KMS-11 (cell line): ENCODE results near the gene DISP3.

Experiments
- H2AFZ ChIP-seq: fragments of 200-600 bp; sonication (generic); 2 replicates; pipeline ENCODE4 v1.6.1; 2016; ENCODE audit warnings: antibody characterized with exemption, mixed run types, low read depth
- H3K27ac ChIP-seq: fragments of 200-600 bp; sonication (generic); 2 replicates; pipeline ENCODE4 v1.6.1; 2016; ENCODE audit warnings: mild to moderate bottlenecking, mixed run types
- H3K27me3 ChIP-seq: fragments of 200-600 bp; sonication (generic); 2 replicates; pipeline ENCODE4 v1.6.1; 2017; ENCODE audit warnings: mild to moderate bottlenecking, low read depth, mixed run types, moderate library complexity; ENCODE audit not compliant: insufficient read depth
- H3K36me3 ChIP-seq: fragments of 200-600 bp; sonication (generic); 2 replicates; pipeline ENCODE4 v1.6.1; 2017; ENCODE audit warnings: mild to moderate bottlenecking, mixed run types; ENCODE audit not compliant: insufficient read depth
- H3K4me1 ChIP-seq: fragments of 200-600 bp; sonication (generic); 2 replicates; pipeline ENCODE4 v1.6.1; 2016; ENCODE audit warnings: mild to moderate bottlenecking, low read depth, mixed run types; ENCODE audit not compliant: poor library complexity, severe bottlenecking
- H3K4me2 ChIP-seq: fragments of 200-600 bp; sonication (generic); 2 replicates; pipeline ENCODE4 v1.7.0; 2016; ENCODE audit warnings: mild to moderate bottlenecking, mixed run types
- H3K4me3 ChIP-seq: fragments of 200-600 bp; sonication (generic); IDR thresholded peaks from 2 replicates; pipeline ENCODE4 v1.6.1; 2017; ENCODE audit warnings: low read depth, low read length, mixed read lengths; ENCODE audit not compliant: insufficient read depth
- H3K79me2 ChIP-seq: fragments of 200-600 bp; sonication (generic); 2 replicates; pipeline ENCODE4 v1.6.1; 2016; ENCODE audit warnings: low read depth, mixed run types; ENCODE audit not compliant: insufficient read depth
- H3K9ac ChIP-seq: fragments of 200-600 bp; sonication (generic); 2 replicates; pipeline ENCODE4 v1.6.1; 2016; ENCODE audit warnings: mild to moderate bottlenecking, mixed run types
- H4K20me1 ChIP-seq: fragments of 200-600 bp; sonication (generic); 2 replicates; pipeline ENCODE4 v1.6.1; 2016; ENCODE audit warnings: mild to moderate bottlenecking, mixed run types; ENCODE audit not compliant: insufficient read depth
- CTCF ChIP-seq: fragments of 200-600 bp; sonication (generic); conservative IDR thresholded peaks from 2 replicates; pipeline ENCODE4 v1.6.1; 2017; ENCODE audit warnings: low read depth, mild to moderate bottlenecking, antibody characterized with exemption, low read length, moderate library complexity, mixed read lengths

The DISP3 gene

GRCh38 chr1:11486231-11487009 lies 7.5 kb downstream of the DISP3 start:
- Histone ChIP-seq H3K79me2 (no peaks in the 10 kb centered on the region), H2AFZ (no peak overlapping the region), H3K27me3 (no peaks in the 10 kb centered on the region), H3K4me2 (no peak overlapping the region), H3K4me3 (no peak overlapping the region), H3K9ac (no peak overlapping the region), H4K20me1 (no peaks in the 10 kb centered on the region), H3K36me3 (no peaks in the 10 kb centered on the region), H3K4me1 (no peaks in the 10 kb centered on the region), H3K27ac (no peak overlapping the region)
- TF ChIP-seq CTCF = no peak

DNA sequence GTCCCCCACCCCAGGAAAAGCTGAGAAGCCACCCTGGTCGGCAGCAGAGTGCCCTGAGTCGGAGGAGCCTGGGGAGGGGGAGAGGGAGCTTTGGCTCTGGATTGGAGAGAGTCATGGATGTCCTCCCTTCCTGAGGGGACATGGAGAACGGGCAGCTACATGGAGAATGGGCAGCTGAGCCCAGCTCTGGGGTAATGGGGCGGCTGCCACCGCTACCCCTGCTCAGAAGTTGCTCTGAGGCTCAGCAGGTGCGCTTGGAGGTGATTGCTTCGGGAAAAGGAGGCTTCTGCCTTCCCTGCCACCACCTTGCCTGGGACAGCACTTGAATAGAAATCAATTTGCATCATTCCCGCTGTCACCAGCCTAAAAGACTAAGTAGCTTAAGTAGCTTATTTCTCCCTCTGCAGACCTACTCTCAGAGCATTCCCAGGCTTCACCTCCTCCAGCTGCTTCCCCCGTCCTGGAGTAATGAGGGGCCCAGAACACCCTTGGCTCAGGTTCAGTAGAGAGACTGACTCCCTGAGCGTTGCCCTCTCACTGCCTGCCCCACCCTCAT lies 8.3 kb downstream of the DISP3 start:
- Histone ChIP-seq H2AFZ (no peak overlapping the region), H3K4me2 (no peak overlapping the region), H3K79me2 (no peaks in the 10 kb centered on the region), H3K27me3 (no peaks in the 10 kb centered on the region), H3K4me1 (no peaks in the 10 kb centered on the region), H3K9ac (no peak overlapping the region), H3K27ac (no peak overlapping the region), H4K20me1 (no peaks in the 10 kb centered on the region), H3K36me3 (no peaks in the 10 kb centered on the region), H3K4me3 (no peak overlapping the region)
- no peak for TF ChIP-seq CTCF

- Histone ChIP-seq H2AFZ (no peak overlapping the region), H3K79me2 (no peaks in the 10 kb centered on the region), H3K4me1 (no peaks in the 10 kb centered on the region), H3K27ac (no peak overlapping the region), H3K36me3 (no peaks in the 10 kb centered on the region), H3K4me2 (no peak overlapping the region), H4K20me1 (no peaks in the 10 kb centered on the region), H3K9ac (no peak overlapping the region), H3K4me3 (no peak overlapping the region), H3K27me3 (no peaks in the 10 kb centered on the region)
- no peak for TF ChIP-seq CTCF
These were observed 9.3 kb downstream of the DISP3 start for GRCh38 chr1:11488201-11488770.

DNA sequence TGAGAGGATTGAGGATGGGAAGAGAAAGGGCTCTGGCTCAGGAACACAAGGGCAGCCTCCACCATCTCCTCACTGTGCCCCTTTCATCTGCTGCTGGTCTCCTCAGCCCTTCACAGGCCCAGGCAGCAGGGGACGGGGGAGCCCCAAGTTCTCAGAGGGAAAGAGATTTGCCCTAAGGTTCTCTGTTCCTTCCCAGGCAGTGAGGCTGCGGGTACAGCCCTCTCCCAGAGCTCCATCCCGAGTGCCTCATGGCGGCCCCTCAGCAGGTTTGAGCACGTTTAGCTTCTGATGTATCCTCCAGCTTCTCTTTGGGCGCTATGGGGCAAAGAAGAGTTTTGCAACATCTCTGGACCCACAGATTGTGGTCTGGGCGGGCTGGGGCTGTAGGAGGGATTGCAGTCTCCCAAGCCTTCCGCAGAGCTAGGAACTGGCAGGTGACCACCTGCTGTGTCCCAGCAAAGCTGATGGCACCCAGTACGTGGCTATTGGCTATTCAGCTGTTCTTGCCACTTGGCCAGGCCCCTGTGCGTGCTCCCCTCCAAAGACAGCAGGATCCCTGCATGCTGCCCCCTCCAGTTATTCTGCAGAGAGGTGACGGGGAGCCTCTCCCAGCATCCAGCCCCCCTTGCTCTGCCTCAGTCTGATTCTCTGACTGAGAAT lies 10.1 kb downstream of the DISP3 start:
- Histone ChIP-seq H3K4me2 (no peak overlapping the region), H3K4me3 (no peak overlapping the region), H3K27ac (no peak overlapping the region), H3K4me1 (no peaks in the 10 kb centered on the region), H3K27me3 (no peaks in the 10 kb centered on the region), H3K36me3 (no peaks in the 10 kb centered on the region), H4K20me1 (no peaks in the 10 kb centered on the region), H2AFZ (no peak overlapping the region), H3K9ac (no peak overlapping the region), H3K79me2 (no peaks in the 10 kb centered on the region)
- TF ChIP-seq CTCF = no peak
